Non-pigmented ciliary epithelial cell (primary cell): ENCODE results near the gene CALN1.
"Not testable (repeated sequence)": the region's sequence is repeated elsewhere in the genome, so short reads cannot be mapped to it uniquely, and the experiment has no call there.

Experiments used
- DNase-seq: peaks from one replicate; pipeline ENCODE4 v3.0.0-alpha.2; 2010; ENCODE audit warnings: low read depth

CALN1 gene

DNA sequence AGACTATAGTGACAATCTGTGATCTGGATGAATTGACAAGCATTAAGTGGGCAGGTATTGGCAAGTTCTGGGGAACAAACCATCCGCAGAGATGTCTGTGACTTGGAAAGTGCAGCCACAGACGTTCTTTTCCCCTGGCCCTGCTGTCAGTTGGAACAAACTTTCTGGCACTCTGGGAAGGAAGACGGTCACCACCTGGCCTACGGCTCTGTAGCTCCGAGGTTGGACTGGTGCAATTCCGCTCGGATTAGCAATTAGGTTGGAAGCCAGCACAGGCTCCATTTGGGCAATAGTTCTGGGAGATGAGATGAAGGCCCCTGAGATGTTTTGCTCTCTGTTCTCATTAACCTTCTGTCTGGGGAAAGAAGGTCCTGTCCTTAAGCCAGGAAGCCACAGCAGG lies 437.5 kb downstream of the CALN1 start:
- no peak for DNase-seq

DNA sequence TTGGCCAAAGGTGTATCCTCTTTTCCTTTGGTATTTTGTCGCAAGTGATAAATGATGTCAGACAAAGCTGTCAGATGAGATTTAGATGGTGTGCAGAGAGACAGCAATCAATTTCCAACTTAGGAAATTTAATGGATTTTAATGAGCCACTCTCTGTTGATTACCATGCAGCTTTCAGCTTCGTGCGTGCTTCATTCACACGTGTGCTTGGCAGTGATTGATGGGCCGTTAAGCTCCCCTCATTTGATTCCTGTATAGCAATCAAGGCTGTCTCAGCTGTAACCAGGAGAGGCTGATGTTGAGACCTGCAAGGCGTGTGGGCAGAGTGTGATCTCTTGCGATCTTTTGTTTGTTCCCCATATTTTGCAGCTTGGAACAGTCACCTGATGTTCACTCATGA lies 439.6 kb downstream of the CALN1 start:
- DNase-seq = no peak

DNA sequence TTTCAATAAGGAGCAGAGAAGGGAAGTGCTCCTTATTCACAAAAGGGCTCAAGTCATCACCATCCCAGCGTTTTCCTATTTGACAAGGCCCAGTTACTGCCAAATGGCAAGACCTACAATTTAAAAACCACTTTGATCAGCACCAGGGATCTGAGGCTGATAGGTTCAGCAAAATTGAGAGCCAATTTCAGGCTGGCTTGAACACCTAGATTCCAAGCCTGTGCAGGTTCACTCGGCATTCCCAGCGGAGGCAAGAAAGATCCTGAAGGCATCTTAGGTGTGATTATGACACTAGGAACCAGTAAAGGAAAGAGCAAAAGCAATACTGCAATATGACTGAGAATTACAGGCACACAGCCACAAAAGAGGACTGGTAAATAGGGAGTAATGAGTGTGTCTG lies 441.4 kb downstream of the CALN1 start:
- DNase-seq = no peak

DNA sequence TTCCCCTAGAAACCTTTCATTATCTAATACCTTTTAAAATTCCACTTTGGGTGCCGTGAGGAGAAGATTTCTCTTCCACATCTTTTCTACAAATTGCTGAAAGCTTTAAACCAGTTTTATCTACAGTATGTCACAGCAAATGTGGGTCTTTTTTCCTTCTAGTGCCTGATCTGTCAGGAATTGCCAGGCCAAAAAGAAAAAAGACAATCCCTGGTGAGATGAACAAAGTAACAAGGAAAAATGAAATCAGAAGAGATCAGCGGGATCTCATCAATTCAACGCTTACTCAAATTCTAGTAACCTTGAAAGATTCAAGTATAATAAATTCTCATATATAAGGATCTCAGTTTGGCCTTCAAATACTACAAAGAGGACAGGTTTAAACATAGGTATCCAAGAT lies 449.5 kb downstream of the CALN1 start:
- DNase-seq = no peak

DNA sequence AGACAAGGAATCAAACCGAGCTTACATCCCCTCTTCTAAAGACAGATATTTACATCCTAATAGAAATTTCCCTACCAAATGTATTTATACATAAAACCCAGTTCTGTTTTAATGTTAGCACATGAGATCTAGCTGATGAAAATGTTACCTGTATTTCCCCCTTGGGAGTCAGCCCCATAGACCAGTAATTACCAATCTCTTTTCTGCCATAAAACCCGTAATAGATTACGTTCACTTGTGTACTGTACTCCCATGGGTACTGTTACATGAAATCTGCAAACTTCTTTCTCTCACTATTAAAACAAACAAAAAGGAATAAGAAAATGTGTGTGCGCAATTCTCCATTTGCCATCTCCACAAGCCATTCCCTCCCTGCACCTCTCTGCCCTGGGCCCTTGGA lies 450.9 kb downstream of the CALN1 start:
- no peak for DNase-seq

DNA sequence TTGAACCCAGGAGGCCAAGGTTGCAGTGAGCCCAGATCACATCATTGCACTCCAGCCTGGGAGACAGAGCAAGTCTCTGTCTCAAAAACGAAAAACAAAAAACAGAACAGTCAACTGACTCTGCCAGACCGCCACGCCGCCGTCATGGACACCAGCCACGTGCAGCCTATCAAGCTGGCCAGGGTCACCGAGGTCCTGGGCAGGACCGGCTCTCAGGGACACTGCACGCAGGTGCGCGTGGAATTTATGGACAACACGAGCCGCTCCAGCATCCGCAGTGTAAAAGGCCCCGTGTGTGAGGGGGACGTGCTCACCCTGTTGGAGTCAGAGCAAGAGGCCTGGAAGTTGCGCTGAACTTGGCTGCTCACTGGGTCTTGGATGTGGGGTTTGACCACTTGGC lies 470.0 kb downstream of the CALN1 start:
- no peak for DNase-seq

DNA sequence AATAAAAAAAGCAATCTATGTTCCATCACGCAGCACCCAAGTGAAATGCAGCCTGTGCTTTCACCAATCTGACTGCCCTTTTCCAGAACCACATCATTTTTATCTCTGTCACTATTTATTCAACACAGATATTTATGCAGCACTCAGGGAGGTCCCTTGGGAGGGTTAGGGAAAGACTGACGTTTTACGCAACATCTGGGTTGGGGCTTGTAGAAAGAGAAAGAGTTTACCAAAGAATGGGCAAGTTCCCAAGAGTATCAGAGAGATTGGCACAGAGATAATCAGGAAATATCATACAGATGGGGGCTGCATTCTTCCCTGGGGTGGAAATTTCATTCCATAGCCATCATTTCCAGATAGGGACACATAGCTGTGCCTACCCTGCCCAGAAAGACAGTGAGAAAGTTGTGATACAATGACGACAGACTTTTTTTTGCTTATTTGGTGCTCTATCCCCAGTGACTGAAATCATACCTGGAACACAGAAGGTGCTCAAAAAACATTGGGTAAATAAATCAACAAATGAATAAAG lies 474.2 kb downstream of the CALN1 start:
- DNase-seq = no peak

DNA sequence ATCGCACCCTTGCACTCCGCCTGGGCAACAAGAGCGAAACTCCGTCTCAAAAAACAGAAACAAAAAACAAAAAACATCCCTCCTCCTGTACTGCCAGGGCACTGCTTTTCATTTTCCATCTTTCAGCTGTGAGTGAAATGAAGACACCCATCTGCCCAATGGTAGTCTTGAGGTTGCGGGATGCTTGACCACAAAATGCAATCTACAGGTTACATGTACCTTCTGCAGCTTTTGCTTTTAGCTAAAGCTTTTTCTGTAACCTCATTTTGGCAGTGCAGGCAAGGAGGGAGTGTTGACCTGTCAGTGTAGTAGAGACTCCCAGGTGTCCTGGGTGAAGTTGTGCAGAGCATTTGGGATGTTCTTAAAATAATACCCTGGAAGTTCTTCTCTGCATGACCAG lies 476.5 kb downstream of the CALN1 start:
- DNase-seq = no peak

DNA sequence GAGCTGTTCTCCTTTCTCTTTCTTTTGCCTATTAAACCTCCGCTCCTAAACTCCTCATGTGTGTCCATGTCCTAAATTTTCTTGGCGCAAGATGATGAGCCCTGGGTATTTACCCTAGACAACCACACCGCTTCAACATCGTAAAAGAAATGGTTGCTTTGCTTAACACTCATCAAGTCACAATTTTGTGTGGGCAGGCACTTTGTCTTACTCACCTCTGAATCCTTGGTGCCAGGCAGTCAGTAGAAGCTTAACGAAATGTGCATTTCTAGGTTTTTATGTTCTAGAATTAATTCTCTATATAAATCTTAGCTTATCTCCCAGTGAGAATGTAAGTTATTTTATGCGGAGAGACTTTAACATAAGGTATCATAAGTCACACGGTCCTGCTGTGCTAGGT lies 478.7 kb downstream of the CALN1 start:
- no peak for DNase-seq

DNA sequence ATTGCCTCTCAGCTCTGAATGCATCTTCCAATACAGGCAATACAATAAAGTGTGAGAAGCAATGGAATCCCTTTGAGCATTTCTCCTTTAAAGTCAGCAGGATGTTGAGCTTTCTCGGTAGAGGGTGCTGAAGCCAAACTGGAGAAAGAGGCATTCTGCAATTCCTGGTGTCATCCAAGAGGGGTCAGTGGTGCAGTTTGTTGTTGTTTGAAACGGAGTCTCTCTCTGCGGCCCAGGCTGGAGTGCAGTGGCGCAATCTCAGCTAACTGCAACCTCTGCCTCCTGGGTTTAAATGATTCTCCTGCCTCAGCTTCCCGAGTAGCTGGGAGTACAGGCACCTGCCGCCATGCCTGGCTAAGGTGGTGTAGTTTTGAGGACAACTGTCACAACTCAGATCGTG lies 486.5 kb downstream of the CALN1 start:
- no peak for DNase-seq

DNA sequence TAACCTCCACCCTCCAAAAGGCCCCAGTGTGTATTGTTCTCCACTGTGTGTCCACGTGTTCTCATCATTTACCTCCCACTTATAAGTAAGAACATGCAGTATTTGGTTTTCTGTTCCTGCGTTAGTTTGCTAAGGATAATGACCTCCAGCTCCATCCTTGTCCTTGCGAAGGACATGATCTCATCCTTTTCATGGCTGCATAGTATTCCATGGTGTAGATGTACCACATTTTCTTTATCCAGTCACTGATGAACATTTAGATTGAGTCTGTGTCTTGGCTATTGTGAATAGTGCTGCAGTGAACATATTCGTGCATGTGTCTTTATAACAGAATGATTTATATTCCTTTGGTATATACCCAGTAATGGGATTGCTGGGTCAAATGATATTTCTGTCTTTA lies 497.9 kb downstream of the CALN1 start:
- DNase-seq = not testable (repeated sequence)

DNA sequence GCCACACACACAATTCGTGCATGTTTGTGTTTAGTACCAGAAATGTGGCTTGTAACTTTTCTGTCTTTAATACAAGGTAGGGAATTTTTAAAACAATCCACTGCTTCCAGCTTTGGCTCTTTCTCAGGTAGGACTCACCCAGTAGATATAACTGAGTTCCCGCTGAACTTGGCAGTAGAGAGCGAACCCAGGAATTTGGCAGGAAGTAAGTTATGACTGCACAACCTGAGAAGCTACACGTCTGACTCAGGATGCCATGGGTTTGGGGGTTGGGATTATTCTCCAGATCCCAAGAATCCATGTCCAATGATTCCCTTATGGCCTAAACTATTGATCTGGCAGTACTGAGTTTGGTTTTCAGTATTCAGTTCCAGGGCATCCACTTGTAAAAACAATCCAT lies 499.7 kb downstream of the CALN1 start:
- no peak for DNase-seq

DNA sequence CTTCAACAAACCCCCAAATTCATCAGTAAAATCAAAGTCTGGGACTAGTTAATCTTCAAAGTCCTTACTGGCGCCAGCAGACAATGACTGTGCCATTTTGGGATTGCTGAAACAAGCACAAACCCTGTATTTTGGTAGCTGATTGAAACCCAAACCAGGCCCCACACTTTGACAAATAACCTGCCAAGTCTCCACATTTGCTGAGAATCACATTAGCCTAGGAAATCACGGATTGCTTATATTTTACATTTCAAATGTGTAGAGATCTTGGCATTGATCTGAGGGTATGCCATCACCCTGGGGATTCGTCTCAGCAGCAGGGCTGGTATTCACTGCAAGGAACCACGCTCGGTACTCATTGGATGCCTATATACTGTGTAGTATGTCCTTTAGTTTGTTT lies 501.1 kb downstream of the CALN1 start:
- DNase-seq = no peak

DNA sequence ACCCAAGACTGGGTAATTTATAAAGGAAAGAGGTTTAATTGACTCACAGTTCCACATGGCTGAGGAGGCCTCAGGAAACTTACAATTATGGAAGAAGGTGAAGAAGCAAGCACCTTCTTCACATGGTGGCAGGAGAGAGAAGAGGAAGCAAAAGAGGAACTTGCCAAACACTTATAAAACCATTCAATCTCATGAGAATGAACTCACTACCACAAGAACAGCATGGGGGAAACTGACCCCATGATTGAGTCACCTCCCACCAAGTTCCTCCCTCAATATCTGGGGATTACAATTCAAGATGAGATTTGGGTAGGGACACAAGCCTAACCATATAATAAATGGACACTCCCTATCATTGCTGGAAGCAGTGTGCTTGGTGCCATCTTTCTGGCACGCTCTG lies 506.3 kb downstream of the CALN1 start:
- DNase-seq = no peak

DNA sequence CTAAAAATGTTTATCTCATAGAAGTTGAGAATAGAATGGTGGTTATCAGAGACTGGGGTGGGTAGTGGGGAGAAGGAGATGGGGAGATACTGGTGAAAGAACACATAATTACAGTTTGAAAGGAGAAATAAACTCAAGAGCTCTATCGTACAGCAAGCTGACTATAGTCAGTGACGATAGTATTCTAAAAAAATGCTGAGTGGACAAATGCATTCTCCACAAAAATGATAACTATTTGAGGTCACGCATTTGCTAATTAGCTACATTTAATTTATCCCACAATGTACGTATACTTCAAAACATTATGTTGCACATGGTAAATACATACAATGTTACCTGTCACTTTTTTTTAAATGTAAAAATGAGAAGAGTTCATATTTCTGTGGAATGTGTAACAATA lies 507.7 kb downstream of the CALN1 start:
- no peak for DNase-seq

DNA sequence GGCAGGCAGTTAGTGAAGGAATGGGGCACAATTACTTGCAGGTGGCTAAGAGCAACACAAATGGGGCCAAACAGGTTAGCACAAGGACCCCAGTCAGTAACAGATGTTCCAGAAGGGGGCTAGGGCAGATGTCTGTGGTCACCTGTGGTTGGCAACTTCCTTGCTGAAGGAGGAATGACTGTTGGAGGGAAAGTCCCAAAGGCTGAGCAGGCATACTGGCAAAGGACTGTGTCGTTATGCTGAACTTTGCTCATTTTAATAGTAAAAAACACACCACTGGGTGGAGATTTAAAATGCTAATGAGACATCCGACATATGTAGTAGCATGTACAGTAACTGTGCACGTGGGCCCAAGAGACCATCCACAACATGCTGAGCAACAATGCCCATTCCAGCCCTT lies 511.6 kb downstream of the CALN1 start:
- no peak for DNase-seq

DNA sequence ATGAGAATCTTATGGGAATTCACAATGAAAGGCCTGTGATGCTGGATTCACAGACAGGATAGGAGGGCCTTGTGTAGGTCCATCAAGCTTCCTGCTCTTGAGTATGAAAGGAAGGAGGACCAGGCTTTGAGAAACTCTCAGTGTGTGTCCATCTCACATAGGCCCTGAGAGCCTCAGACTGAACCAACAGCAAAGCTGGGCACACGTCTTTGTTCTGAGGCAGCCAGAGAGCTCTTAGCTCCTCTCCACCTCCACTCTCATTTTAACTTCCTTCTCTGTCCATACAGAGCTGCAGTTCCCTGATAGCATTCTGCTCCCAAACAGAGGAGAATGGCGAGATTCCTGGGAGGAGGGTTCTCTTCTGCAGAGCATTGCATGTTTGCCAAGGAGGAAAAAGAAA lies 515.6 kb downstream of the CALN1 start:
- no peak for DNase-seq

DNA sequence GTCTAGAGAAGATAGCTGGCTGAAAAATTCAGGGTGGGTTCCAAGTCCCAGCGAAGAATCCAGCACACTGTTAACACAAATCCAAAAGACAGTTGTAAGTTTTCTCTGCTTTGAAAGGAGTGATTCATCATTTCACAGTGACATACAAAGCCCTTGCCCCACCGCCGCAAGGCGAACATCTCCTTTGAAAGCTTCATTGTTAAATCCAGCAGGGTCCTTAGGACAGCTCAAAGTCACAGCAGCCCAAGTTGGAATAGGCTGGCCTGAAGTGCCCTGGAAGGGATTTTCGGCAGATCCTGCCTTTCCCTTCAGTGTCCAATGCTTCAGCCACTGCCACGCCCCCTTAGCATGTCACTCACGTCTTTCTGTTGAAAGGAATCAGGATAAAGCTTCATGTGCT lies 526.1 kb downstream of the CALN1 start:
- DNase-seq = no peak

DNA sequence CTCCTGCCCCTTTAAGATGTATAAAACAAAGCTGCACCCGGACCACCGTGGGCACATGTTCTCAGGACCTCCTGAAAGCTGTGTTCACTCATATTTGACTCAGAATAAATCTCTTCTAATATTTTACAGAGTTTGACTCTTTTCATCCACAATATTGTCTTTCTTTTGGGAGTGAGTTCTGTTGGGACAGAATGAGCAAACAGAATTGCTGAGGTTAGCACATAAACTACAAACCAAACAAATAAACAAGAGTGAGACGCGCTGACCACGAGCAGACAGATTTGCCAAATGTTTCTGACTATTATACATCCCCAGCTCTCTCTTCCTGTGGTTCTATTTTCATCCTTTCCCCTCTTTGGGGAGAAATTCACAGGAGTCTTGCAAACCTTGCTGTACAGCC lies 526.7 kb downstream of the CALN1 start:
- no peak for DNase-seq

DNA sequence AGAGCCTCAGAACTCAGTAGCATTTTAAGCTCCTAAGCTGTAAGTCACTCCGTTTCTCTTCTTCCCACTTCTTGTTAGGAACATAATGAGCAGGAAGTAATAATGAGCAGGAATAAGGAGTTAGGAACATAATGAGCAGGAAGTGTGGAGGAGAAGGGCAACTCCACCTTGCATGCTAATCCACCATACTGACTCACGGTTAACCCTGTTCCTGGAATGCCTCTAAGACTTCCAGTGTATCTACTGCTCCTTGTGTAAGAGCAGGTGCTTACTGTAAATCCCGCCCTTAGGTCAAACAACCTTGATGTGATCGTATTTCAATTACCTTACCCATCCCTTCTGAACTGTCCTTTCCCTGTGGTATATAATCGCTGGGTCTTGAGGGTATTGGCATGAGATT lies 528.7 kb downstream of the CALN1 start:
- no peak for DNase-seq

DNA sequence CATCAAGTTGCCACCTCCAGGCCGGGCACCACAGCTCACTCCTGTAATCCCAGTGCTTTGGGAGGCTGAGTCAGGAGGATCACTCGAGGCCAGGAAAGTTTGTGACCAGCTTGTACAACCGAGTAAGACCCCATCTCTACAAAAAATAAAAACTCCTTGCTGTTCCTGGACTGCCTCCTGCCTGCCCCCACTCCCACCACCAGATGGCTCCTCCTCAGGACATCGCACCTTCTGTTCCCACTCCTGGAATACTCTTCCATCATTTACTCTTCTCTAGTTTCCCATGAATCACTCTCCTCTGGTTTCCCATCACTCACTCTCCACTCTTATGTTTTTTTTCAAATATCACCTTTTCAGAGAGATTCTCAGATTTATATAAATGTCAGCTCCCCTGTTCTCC lies 540.7 kb downstream of the CALN1 start:
- DNase-seq = no peak

DNA sequence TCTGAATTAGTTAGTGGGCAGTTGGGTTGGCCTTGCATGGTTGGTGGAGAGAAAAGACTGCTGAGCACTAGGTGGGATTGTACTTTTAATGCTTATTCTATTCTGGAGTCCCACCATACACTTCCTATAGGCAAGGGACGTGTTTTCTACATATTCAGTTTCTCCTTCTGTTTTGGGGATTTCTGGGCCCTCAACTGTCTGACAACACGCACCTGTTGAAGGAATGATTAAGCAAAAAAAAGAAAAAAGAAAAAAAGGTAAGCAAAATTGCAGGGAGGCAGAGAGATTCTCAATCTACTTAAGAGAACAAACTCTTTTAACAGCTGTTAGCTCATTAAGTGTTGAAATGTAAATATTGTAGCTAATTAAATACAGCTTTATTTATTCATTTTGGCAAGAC lies 541.3 kb downstream of the CALN1 start:
- no peak for DNase-seq

DNA sequence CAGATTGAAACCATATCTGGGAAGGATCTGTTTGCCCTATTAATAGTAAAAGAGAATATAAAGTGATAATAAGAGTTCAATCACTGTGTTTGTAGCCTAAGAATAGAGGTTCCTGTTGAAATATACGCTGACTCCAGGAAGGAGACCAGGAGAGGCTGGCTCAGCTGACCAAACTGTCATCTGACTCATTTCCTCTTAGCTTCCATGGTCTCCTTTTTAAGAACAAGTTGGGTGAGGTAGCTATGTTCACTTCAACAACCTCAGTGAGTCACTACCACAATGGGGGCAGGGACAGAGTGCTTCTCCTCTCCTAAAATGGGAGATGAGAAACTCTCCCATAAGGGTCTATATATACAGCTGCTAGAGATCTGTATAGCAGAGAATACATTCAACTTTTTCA lies 543.3 kb downstream of the CALN1 start:
- DNase-seq = peak; percentile 40

DNA sequence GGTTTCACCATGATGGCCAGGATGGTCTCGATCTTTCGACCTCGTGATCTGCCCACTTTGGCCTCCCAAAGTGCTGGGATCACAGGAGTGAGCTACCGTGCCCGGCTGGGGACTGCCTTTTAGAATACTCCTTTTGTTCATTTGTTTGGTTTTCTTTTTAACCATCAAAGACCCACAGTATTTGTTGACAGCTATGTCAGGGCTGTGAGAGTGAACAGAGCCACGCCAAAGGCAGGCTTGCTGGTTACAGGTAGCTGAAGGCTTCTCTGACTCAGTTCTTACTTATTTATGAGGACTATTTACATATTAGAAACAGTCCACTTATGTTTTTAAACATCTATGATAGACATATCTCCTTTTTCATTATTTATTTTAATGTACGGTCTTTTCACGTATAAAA lies 544.5 kb downstream of the CALN1 start:
- no peak for DNase-seq

DNA sequence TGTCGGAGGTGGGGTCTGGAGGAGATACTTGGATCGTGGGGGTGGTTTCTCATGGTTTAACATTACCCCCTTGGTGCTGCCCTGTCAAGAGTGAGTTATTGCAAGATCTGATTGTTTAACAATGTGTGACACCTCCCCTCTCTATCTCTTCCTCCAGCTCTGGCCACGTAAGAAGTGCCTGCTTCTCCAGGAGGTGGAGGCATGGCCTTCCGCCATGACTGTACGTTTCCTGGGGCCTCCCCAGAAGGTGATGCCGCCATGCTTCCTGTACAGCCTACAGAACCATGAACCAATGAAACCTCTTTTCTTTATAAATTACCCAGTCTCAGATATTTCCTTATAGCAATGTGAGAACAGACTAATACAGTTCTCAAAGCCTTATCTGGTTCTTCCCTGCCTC lies 547.0 kb downstream of the CALN1 start:
- DNase-seq = no peak
